ENCODE results near the gene NOTCH3.
A peak's percentile ranks its signal among the peaks of the same experiment; 100 is the strongest.

The NOTCH3 gene

DNA sequence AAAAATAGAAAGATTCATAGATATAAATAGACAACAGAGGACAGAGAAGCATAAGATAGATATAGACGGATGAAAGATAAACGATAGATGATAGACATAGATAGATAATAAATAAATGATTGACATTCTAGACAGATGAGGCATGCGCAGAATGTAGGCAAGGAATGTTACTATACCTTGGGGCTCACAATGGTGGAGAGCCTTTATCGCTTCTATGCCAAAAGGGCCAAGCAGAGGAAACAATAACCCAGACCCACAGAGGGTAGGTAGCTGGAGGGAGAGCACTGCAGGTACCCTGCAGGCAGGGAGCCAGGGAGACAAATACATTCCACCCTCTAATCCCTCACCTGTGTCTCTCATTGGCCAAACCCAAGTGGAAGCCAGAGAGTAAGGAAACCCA, 44.4 kb downstream of the NOTCH3 start:
- Histone ChIP-seq H3K79me2 (ENCODE audit: control insufficient read depth, low read length) (no peaks in the 10 kb centered on the region), H4K20me1 (ENCODE audit: control insufficient read depth, insufficient read depth, low read depth, low read length) (no peaks in the 10 kb centered on the region), H3F3A (ENCODE audit: control insufficient read depth, insufficient read depth) (no peaks in the 10 kb centered on the region), H3K36me3 (ENCODE audit: control insufficient read depth, low read length) (no peaks in the 10 kb centered on the region), H3K4me3 (ENCODE audit: low read length) (no peak overlapping the region), H3K4me2 (ENCODE audit: low read length) (no peak overlapping the region), H3K27ac (ENCODE audit: low read depth, low read length) (no peak overlapping the region), H3K4me1 (ENCODE audit: control insufficient read depth, low read length) (peaks cover 10% of the 10 kb centered on the region), H3K9me2 (replicated peaks; ENCODE audit: control insufficient read depth, low read length) (no peaks in the 10 kb centered on the region), H3K9me3 (ENCODE audit: control insufficient read depth, insufficient read depth, low read length) (peaks cover 8% of the 10 kb centered on the region), H3K27me3 (ENCODE audit: control insufficient read depth, low read length) (peaks cover 2% of the 10 kb centered on the region; the same call in 1 of the 2 replicates)
- TF ChIP-seq, protein P1, sequence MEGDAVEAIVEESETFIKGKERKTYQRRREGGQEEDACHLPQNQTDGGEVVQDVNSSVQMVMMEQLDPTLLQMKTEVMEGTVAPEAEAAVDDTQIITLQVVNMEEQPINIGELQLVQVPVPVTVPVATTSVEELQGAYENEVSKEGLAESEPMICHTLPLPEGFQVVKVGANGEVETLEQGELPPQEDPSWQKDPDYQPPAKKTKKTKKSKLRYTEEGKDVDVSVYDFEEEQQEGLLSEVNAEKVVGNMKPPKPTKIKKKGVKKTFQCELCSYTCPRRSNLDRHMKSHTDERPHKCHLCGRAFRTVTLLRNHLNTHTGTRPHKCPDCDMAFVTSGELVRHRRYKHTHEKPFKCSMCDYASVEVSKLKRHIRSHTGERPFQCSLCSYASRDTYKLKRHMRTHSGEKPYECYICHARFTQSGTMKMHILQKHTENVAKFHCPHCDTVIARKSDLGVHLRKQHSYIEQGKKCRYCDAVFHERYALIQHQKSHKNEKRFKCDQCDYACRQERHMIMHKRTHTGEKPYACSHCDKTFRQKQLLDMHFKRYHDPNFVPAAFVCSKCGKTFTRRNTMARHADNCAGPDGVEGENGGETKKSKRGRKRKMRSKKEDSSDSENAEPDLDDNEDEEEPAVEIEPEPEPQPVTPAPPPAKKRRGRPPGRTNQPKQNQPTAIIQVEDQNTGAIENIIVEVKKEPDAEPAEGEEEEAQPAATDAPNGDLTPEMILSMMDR (IDR thresholded peaks at IDR 0.05; ENCODE audit: low read depth, low read length, poor library complexity, severe bottlenecking): no peak
- no peak for TF ChIP-seq EZH2phosphoT487 (IDR thresholded peaks at IDR 0.05; ENCODE audit: borderline replicate concordance, low read length)

GRCh38 chr19:15155296-15155695, 45.5 kb downstream of the NOTCH3 start:
- Histone ChIP-seq H3K4me3 (ENCODE audit: low read length) (no peak overlapping the region), H3K27me3 (ENCODE audit: control insufficient read depth, low read length) (peaks cover 2% of the 10 kb centered on the region; the same call in 1 of the 2 replicates), H3K4me2 (ENCODE audit: low read length) (no peak overlapping the region), H3K9me3 (ENCODE audit: control insufficient read depth, insufficient read depth, low read length) (peaks cover 8% of the 10 kb centered on the region), H3K27ac (ENCODE audit: low read depth, low read length) (no peak overlapping the region), H4K20me1 (ENCODE audit: control insufficient read depth, insufficient read depth, low read depth, low read length) (no peaks in the 10 kb centered on the region), H3K9me2 (replicated peaks; ENCODE audit: control insufficient read depth, low read length) (no peaks in the 10 kb centered on the region), H3K79me2 (ENCODE audit: control insufficient read depth, low read length) (no peaks in the 10 kb centered on the region), H3K4me1 (ENCODE audit: control insufficient read depth, low read length) (peaks cover 10% of the 10 kb centered on the region), H3K36me3 (ENCODE audit: control insufficient read depth, low read length) (no peaks in the 10 kb centered on the region), H3F3A (ENCODE audit: control insufficient read depth, insufficient read depth) (no peaks in the 10 kb centered on the region)
- TF ChIP-seq EZH2phosphoT487 (IDR thresholded peaks at IDR 0.05; ENCODE audit: borderline replicate concordance, low read length): no peak
- TF ChIP-seq, protein P1 (IDR thresholded peaks at IDR 0.05; ENCODE audit: low read depth, low read length, poor library complexity, severe bottlenecking): no peak

GRCh38 chr19:15154002-15154612, 46.7 kb downstream of the NOTCH3 start:
- Histone ChIP-seq H3K27me3 (ENCODE audit: control insufficient read depth, low read length) (peaks cover 2% of the 10 kb centered on the region; the same call in 1 of the 2 replicates), H3K4me3 (ENCODE audit: low read length) (no peak overlapping the region), H3K4me1 (ENCODE audit: control insufficient read depth, low read length) (peaks cover 2% of the 10 kb centered on the region), H3K4me2 (ENCODE audit: low read length) (no peak overlapping the region), H3K9me3 (ENCODE audit: control insufficient read depth, insufficient read depth, low read length) (peaks cover 8% of the 10 kb centered on the region), H3K36me3 (ENCODE audit: control insufficient read depth, low read length) (no peaks in the 10 kb centered on the region), H3F3A (ENCODE audit: control insufficient read depth, insufficient read depth) (no peaks in the 10 kb centered on the region), H3K79me2 (ENCODE audit: control insufficient read depth, low read length) (no peaks in the 10 kb centered on the region), H4K20me1 (ENCODE audit: control insufficient read depth, insufficient read depth, low read depth, low read length) (no peaks in the 10 kb centered on the region), H3K27ac (ENCODE audit: low read depth, low read length) (no peak overlapping the region), H3K9me2 (replicated peaks; ENCODE audit: control insufficient read depth, low read length) (no peaks in the 10 kb centered on the region)
- TF ChIP-seq, protein P1 (IDR thresholded peaks at IDR 0.05; ENCODE audit: low read depth, low read length, poor library complexity, severe bottlenecking): peak; percentile 87
- TF ChIP-seq EZH2phosphoT487 (IDR thresholded peaks at IDR 0.05; ENCODE audit: borderline replicate concordance, low read length): no peak
